NT2/D1 (cell line): Measurements from ENCODE around the gene ZNF605.

ENCODE experiments used
- SUZ12 ChIP-seq: IDR thresholded peaks from 2 replicates; pipeline ENCODE4 v1.6.1; 2011; ENCODE audit not compliant: insufficient read length, insufficient read depth; ENCODE audit errors: extremely low read depth
- ZNF274 ChIP-seq: IDR thresholded peaks from 2 replicates; pipeline ENCODE4 v1.6.1; 2011; ENCODE audit warnings: mild to moderate bottlenecking, low read depth, low read length

DNA sequence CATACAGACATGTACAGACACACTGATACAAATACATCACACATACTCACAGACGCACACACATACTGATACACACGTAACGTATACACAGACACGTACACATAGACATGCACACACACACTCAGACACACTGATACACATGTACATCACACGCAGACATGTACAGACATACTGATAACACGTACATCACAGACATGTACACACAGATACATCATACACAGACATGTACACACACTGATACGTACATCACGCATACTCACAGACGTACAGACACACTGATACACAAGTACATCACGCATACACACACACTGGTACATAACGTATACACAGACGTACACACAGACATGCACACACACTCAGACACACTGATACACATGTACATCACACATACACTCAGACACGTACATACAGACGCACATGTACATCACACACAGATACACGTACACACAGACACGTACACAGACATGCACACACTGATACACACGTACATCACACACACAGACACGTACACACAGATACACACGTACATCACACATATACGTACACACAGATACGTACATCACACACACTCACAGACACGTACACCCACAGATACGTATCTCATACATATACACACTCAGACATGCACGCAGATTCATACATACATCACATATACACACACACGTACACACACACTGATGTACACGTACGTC is 5.1 kb downstream of the ZNF605 start:
- TF ChIP-seq SUZ12 (no peak), ZNF274 (no peak)
